Measurements from ENCODE around the gene CRACDL. TPM values are rescaled to one million over a fixed set of nuclear protein-coding genes. Genes with fewer than 3 reads are reported as not detected.

The CRACDL gene
- total and polyA plus RNA-seq, 2 of the 13 experiments (the other 11 are each of a cell fraction or from before 2014, with no cell fraction given) = 0.15 to 0.26 TPM

DNA sequence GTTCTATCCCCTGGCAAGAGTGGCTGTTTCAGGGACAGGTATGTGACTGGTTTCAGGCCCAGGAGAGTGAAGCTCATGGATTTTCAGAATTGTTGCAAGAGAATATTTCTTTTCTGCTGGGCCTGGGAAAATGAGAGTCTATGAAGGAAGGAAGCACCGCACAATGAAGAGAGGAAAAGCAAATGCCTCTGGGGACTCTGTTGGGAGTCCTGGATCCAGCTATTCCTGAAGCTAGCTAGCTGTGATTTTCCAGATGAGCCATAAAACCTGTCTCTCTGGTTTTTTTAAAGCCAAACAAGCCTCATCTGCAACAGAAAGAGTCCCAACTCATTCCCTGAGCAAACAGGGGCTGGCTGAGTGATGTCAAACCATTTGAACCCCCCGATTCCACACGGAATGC, 53.7 kb downstream of the CRACDL start:
- no peak for ATAC-seq
- CTCF ChIA-PET (ENCODE audit: low intra/inter-chr PET ratio, low total read pairs) = no interaction called here
- Histone ChIP-seq H3K4me2 (ENCODE audit: low read depth, low read length) (no peak overlapping the region), H3K27me3 (ENCODE audit: control insufficient read depth in 1 of 2, insufficient read depth in 2 of 2, low read length in 2 of 2) (peaks cover 2 to 40% of the 10 kb centered on the region in 2 experiments; a peak in 3 of 5 replicates), H3K9me3 (ENCODE audit: low read length) (peaks cover 16% of the 10 kb centered on the region), H3K9ac (ENCODE audit: insufficient read depth, low read depth, low read length) (no peak overlapping the region), H3K36me3 (replicated peaks in 1 of 2; ENCODE audit: control insufficient read depth in 1 of 2, insufficient read depth in 2 of 2, low read length in 2 of 2) (no peaks in the 10 kb centered on the region), H3K4me1 (ENCODE audit: insufficient read depth, low read length) (no peaks in the 10 kb centered on the region), H3K79me2 (ENCODE audit: insufficient read depth, low read length) (no peaks in the 10 kb centered on the region), H4K20me1 (ENCODE audit: insufficient read depth, low read length) (no peaks in the 10 kb centered on the region), H2AFZ (ENCODE audit: low read length) (no peak overlapping the region), H3K4me3 (replicated peaks in 1 of 3; ENCODE audit: insufficient read depth in 1 of 3, low read depth in 2 of 3, low read length in 3 of 3) (no peak overlapping the region), H3K27ac (ENCODE audit: extremely low read length, insufficient read depth, low read length) (no peak overlapping the region)
- no peak for DNase-seq (ENCODE audit: low spot score)
- intact Hi-C loops (cut with micrococcal nuclease; ENCODE audit: unreplicated experiment) (no loop called here), in situ Hi-C loops (cut with HindIII; ENCODE audit: extremely low pct_ligation_motif_present, low pct_unique_long_range_greater_than_20kb) (loop anchor here (5.0 kb wide), 1 partner anchor 185 kb away; no protein-coding TSS in a partner anchor)
- TF ChIP-seq ZNF329 (CRISPR knock-in tag; IDR thresholded peaks at IDR 0.05; ENCODE audit: low read depth) (peak; percentile 68; the same call in 1 of the 2 replicates), YEATS4 (CRISPR knock-in tag; IDR thresholded peaks at IDR 0.05; ENCODE audit: borderline replicate concordance) (no peak)
- BruUV-seq (replicated peaks) = no TSS peak
- POLR2A ChIA-PET = no interaction called here
- no peak for FAIRE-seq
- WGBS (ENCODE audit: low lambda C conversion rate) = 30% methylated on average over 3 of the region's 3 CpGs

- 30% methylated on average over 4 of the region's 7 CpGs for whole genome bisulfite sequencing (ENCODE audit: low lambda C conversion rate)
- Histone ChIP-seq H3K9me3 (ENCODE audit: low read length) (peaks cover 6% of the 10 kb centered on the region), H3K79me2 (ENCODE audit: insufficient read depth, low read length) (no peaks in the 10 kb centered on the region), H3K9ac (ENCODE audit: insufficient read depth, low read depth, low read length) (no peak overlapping the region), H4K20me1 (ENCODE audit: insufficient read depth, low read length) (no peaks in the 10 kb centered on the region), H2AFZ (ENCODE audit: low read length) (no peak overlapping the region), H3K36me3 (replicated peaks in 1 of 2; ENCODE audit: control insufficient read depth in 1 of 2, insufficient read depth in 2 of 2, low read length in 2 of 2) (no peaks in the 10 kb centered on the region), H3K4me1 (ENCODE audit: insufficient read depth, low read length) (no peaks in the 10 kb centered on the region), H3K4me2 (ENCODE audit: low read depth, low read length) (no peak overlapping the region), H3K27me3 (ENCODE audit: control insufficient read depth in 1 of 2, insufficient read depth in 2 of 2, low read length in 2 of 2) (peaks cover 2 to 50% of the 10 kb centered on the region in 2 experiments; a peak in 3 of 5 replicates), H3K27ac (ENCODE audit: extremely low read length, insufficient read depth, low read length) (no peak overlapping the region), H3K4me3 (replicated peaks in 1 of 3; ENCODE audit: insufficient read depth in 1 of 3, low read depth in 2 of 3, low read length in 3 of 3) (no peak overlapping the region)
- intact Hi-C loops (cut with micrococcal nuclease; ENCODE audit: unreplicated experiment) (no loop called here), in situ Hi-C loops (cut with HindIII; ENCODE audit: extremely low pct_ligation_motif_present, low pct_unique_long_range_greater_than_20kb) (loop anchor here (5.0 kb wide), 1 partner anchor 186 kb away; no protein-coding TSS in a partner anchor)
- ChIA-PET POLR2A (no interaction called here), CTCF (ENCODE audit: low intra/inter-chr PET ratio, low total read pairs) (interaction anchor here (1.8 kb wide), 1 partner anchor 185 kb away, joined by 5 read pairs; no protein-coding TSS in a partner anchor)
- no TSS peak for BruUV-seq (replicated peaks)
- ATAC-seq (no peak), DNase-seq (ENCODE audit: low spot score) (no peak), FAIRE-seq (no peak)
- no peak for TF ChIP-seq ZNF878 (CRISPR knock-in tag; IDR thresholded peaks at IDR 0.05)
- no peak for TF ChIP-seq ZNF784 (CRISPR knock-in tag; IDR thresholded peaks at IDR 0.05; ENCODE audit: borderline replicate concordance)
- TF ChIP-seq HINFP (CRISPR knock-in tag; IDR thresholded peaks at IDR 0.05; ENCODE audit: low read depth) = no peak
- no peak for TF ChIP-seq ZNF333 (CRISPR knock-in tag; IDR thresholded peaks at IDR 0.05; ENCODE audit: borderline replicate concordance)
Observed at GRCh38 chr2:98881153-98881650, 54.8 kb downstream of the CRACDL start.
